Activated naive CD4-positive, alpha-beta T cell treated with anti-CD3 and anti-CD28 coated beads for 36 hours (primary cell): ENCODE data around the gene FAM210A. TPM values are rescaled to one million over a fixed set of nuclear protein-coding genes. Genes with fewer than 3 reads are reported as not detected.
"Not testable (repeated sequence)": the region's sequence is repeated elsewhere in the genome, so short reads cannot be mapped to it uniquely, and the experiment has no call there.

ENCODE experiments used
- CTCF ChIA-PET: fragments of 350-600 bp; sonication (Branson Sonifier 250); formaldehyde crosslinking; loops from one replicate; lab custom pipeline; 2021; ENCODE audit warnings: antibody characterized with exemption; lab: Charles Lee
- DNase-seq: peaks from one replicate; pipeline ENCODE4 v3.0.0-alpha.2; 2020
- H3K27ac Mint-ChIP-seq: one replicate; pipeline ENCODE4 v1.8.0; 2021; ENCODE audit warnings: mild to moderate bottlenecking, mixed read lengths
- H3K27me3 Mint-ChIP-seq: one replicate; pipeline ENCODE4 v1.8.0; 2021; ENCODE audit warnings: low read depth, mixed read lengths
- H3K36me3 Mint-ChIP-seq: one replicate; pipeline ENCODE4 v1.8.0; 2021; ENCODE audit warnings: low read depth, mixed read lengths
- H3K4me1 Mint-ChIP-seq: one replicate; pipeline ENCODE4 v1.8.0; 2021; ENCODE audit warnings: low read depth, mixed read lengths
- H3K4me3 Mint-ChIP-seq: one replicate; pipeline ENCODE4 v1.8.0; 2021; ENCODE audit warnings: mild to moderate bottlenecking, moderate library complexity, mixed read lengths
- H3K9me3 Mint-ChIP-seq: one replicate; pipeline ENCODE4 v1.8.0; 2021; ENCODE audit warnings: mixed read lengths
- intact Hi-C: fragments of 100-400 bp; cut with micrococcal nuclease; formaldehyde crosslinking; loops from one replicate; pipeline ENCODE4 v1.15.1; 2023
- total RNA-seq, 2 experiments: library from RNA; stranded (reverse); gene quantifications; one replicate each; pipeline ENCODE4 v1.2.3, GENCODE V29; 2021

The FAM210A gene, protein sequence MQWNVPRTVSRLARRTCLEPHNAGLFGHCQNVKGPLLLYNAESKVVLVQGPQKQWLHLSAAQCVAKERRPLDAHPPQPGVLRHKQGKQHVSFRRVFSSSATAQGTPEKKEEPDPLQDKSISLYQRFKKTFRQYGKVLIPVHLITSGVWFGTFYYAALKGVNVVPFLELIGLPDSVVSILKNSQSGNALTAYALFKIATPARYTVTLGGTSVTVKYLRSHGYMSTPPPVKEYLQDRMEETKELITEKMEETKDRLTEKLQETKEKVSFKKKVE
- 10 to 100 TPM; 18.6 to 20.2 TPM for total RNA-seq

DNA sequence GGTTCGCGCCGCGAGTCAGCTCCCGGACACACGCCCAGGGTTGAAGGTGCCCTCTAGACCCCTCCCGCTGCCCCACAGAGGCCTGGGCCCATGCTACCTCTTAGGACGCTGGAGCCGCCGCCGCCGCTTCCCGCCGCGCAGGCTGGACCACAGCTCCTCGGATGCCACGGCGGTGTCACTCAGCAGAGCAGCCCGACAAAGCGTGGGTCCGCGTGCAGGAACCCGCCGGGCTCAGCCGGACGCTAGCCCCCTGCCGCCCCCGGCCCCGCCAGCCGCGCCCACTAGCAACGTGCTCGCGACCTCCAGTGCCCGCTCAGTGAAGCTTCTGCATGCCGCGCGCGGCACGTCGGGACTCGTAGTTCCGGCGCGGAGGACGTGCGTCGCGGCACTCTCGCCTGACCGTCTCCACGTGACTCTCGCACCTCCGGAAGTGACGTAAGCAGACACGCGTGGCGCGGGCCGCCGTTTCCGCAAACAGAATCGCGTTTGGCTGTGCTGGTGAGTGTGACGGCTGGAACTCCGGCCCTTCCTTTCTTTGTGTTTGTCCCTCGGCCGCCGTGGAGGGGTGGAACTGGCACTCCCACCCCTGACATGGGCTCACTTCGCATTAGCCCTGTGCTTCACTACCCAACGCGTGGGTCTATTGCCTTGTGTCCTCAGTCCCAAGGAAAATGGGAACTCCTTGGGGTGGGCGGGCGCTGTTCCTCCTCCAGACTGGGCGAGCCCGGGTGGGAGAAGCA is at the start of gene FAM210A, which contains the start of gene RNMT:
TSS of gene FAM210A (minus strand) at position 327 of the 740 bp plus-strand sequence. CDS start 44,481 bp downstream, outside the sequence.
TSS of gene RNMT (plus strand) at position 442 of the 740 bp plus-strand sequence. CDS start 4,845 bp downstream, outside the sequence.
- H3K9me3 Mint-ChIP-seq = no peaks in the 10 kb centered on the region
- peaks cover 5% of the 10 kb centered on the region for H3K36me3 Mint-ChIP-seq
- peak; percentile 96 for DNase-seq
- peak within 1 kb of the TSS; percentile 89 for H3K27ac Mint-ChIP-seq
- H3K4me1 Mint-ChIP-seq = peaks cover 46% of the 10 kb centered on the region
- H3K4me3 Mint-ChIP-seq = peak within 1 kb of the TSS; percentile 91
- intact Hi-C loops = loop anchor here (1.0 to 10.0 kb wide), 11 partner anchors 52 to 1024 kb away; partner anchors contain the start of genes CEP76, PSMG2, PTPN2 and ZNF519
- CTCF ChIA-PET = interaction anchor here (0.6 to 2.1 kb wide), 3 partner anchors 13 to 266 kb away, joined by 3 to 6 read pairs (median 3); no protein-coding TSS in a partner anchor
- H3K27me3 Mint-ChIP-seq = no peaks in the 10 kb centered on the region

DNA sequence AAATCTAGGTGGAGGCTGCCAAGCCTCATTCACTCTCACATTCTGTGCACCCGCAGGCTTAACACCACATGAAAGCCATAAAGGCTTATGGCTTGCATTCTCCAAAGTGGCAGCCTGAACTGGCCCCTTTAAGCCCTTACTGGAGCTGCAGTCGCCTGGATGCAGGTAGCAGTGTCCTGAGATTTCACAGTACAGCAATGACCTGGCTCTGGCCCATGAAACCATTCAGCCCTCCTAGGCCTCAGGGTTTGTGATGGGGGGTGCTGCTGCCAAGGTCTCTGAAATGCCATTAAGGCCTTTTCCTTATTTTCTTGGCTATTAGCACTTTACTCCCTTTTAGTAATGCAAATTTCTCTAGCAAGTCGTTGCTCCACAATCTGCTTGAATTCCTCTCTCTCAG is 48.7 kb upstream of the FAM210A start:
- Mint-ChIP-seq H3K9me3 (peaks cover 13% of the 10 kb centered on the region), H3K27me3 (peaks cover 7% of the 10 kb centered on the region), H3K4me3 (no peak overlapping the region), H3K36me3 (no peaks in the 10 kb centered on the region), H3K4me1 (no peaks in the 10 kb centered on the region), H3K27ac (no peak overlapping the region)
- intact Hi-C loops = no loop called here
- CTCF ChIA-PET = no interaction called here
- no peak for DNase-seq

DNA sequence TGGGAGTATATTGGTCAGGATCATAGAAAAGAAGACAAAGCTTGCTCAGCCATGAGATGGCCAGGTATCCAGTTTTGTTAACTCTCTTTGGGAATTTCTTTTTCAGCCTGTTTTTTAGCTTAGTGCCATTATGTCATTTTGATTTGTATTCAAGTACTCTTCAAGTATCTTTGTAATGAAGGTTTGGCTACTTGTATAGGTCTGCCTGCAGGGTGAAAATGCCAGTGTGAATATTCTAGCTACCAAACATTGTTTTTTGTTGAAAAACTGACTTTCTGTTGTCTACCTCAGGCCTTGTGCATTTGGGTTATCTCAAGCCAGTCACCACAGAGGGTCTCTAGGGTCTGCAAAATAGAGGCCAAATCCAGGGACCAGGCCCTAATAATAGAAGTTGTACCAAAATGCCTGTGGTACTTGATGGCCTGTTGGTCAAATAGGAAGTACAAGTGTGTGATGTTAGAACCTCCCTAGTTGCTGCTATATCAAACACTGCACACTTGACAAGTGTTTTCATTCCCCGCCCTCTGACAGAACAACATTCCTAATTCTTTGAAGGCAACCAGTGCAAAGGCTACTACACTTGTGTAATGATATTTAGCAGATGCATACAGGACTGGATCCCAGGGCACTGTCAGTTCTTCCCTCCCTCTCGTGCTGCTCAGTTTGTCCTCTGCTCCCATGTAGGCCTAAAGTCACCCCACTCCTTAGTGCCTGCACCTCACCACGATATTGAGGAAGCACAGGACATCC is 36.5 kb upstream of the FAM210A start:
- intact Hi-C loops = no loop called here
- CTCF ChIA-PET = interaction anchor here (0.7 kb wide), 1 partner anchor 50 kb away, joined by 3 read pairs; no protein-coding TSS in a partner anchor
- no peaks in the 10 kb centered on the region for H3K27me3 Mint-ChIP-seq
- no peak for DNase-seq
- peaks cover 63% of the 10 kb centered on the region for H3K36me3 Mint-ChIP-seq
- H3K9me3 Mint-ChIP-seq = peaks cover 36% of the 10 kb centered on the region
- H3K4me1 Mint-ChIP-seq = peaks cover 2% of the 10 kb centered on the region
- H3K4me3 Mint-ChIP-seq = no peak overlapping the region
- H3K27ac Mint-ChIP-seq = no peak overlapping the region

DNA sequence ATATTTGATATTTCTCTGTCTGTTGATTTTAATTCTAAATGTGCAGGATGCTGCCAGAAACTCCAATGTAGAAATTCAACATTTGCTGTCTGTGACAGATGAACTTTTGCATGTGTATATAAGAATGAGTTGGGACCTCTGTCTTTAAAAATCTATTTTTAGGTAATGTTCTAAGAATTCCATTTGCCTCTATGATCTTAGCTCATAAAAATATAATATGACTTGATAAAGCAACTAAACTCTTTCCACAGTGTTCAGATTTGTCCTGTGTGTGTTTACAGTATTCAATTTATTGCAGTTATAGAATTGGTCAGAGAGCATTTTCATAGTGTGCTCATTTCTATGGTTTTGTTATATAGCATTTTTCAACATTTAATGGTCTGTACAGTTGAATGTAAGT is 33.7 kb upstream of the FAM210A start:
- Mint-ChIP-seq H3K27me3 (no peaks in the 10 kb centered on the region), H3K27ac (no peak overlapping the region), H3K36me3 (peaks cover 85% of the 10 kb centered on the region), H3K4me3 (no peak overlapping the region), H3K4me1 (peaks cover 2% of the 10 kb centered on the region), H3K9me3 (peaks cover 16% of the 10 kb centered on the region)
- DNase-seq = no peak
- CTCF ChIA-PET = no interaction called here
- intact Hi-C loops = no loop called here

DNA sequence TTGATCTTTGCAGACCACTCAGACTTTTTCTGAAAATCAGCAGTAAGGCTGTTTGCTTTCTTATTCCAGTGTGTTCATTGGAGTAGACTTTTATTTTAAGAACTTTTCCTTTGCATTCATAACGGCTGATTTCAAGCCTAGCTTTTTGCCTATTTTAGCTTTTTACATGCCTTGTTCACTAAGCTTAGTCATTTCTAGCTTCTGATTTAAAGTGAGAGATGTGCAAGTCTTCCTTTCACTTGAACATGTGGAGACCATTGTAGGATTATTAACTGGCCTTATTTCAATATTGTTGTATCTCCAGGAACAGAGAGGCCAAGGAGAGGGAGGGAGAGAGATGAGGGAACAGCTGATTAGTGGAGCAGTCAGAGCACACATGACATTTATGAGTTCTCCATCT is 32.3 kb upstream of the FAM210A start:
- Mint-ChIP-seq H3K4me3 (no peak overlapping the region), H3K4me1 (peaks cover 2% of the 10 kb centered on the region), H3K27ac (no peak overlapping the region), H3K9me3 (peaks cover 7% of the 10 kb centered on the region), H3K36me3 (peaks cover 84% of the 10 kb centered on the region), H3K27me3 (no peaks in the 10 kb centered on the region)
- DNase-seq = no peak
- intact Hi-C loops = no loop called here
- CTCF ChIA-PET = interaction anchor here (0.5 kb wide), 1 partner anchor 724 kb away, joined by 3 read pairs; no protein-coding TSS in a partner anchor

DNA sequence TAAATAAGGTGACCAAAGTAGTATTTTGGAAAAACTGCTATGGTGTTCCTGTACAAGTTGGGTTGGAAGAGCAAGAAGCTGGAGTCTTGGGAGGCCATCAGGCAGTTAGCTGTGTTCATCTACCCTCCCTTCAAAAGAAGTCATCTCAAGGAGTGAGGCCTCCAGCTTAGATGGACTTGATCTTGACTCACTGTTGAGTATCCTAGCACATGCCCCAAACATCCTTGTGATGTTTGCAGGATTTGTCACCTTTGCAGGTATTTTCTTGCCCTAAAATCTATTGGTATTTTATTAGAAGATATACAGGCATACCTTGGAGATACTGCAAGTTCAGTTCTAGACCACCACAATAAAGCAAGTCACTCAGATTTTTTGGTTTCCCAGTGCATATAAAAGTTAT is 30.3 kb upstream of the FAM210A start:
- H3K27ac Mint-ChIP-seq = no peak overlapping the region
- H3K36me3 Mint-ChIP-seq = peaks cover 71% of the 10 kb centered on the region
- intact Hi-C loops = no loop called here
- H3K4me3 Mint-ChIP-seq = no peak overlapping the region
- DNase-seq = no peak
- H3K4me1 Mint-ChIP-seq = peaks cover 2% of the 10 kb centered on the region
- no peaks in the 10 kb centered on the region for H3K9me3 Mint-ChIP-seq
- H3K27me3 Mint-ChIP-seq = no peaks in the 10 kb centered on the region
- CTCF ChIA-PET = no interaction called here

DNA sequence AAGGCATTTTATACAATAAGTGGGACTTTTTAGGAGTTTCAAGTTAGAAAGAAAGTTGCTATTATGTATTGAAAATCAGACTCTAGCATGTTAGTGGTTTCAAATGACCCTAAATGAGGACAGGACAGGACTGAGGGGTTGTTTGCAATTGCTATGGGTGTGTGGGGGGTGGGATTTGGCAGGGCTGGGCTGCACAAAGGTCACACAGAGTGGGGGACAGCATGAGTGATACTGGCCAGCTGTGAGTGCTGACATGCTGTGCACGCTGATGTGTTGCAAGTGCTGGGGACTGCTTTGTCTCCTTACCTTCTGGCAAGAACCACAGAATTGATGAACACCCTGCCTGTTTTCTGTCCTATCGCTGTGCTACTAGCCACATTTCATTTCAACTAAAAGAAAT is 29.9 kb upstream of the FAM210A start:
- H3K36me3 Mint-ChIP-seq = peaks cover 71% of the 10 kb centered on the region
- CTCF ChIA-PET = no interaction called here
- no peaks in the 10 kb centered on the region for H3K27me3 Mint-ChIP-seq
- peaks cover 2% of the 10 kb centered on the region for H3K4me1 Mint-ChIP-seq
- no peak overlapping the region for H3K4me3 Mint-ChIP-seq
- no peak overlapping the region for H3K27ac Mint-ChIP-seq
- DNase-seq = no peak
- H3K9me3 Mint-ChIP-seq = no peaks in the 10 kb centered on the region
- intact Hi-C loops = no loop called here

DNA sequence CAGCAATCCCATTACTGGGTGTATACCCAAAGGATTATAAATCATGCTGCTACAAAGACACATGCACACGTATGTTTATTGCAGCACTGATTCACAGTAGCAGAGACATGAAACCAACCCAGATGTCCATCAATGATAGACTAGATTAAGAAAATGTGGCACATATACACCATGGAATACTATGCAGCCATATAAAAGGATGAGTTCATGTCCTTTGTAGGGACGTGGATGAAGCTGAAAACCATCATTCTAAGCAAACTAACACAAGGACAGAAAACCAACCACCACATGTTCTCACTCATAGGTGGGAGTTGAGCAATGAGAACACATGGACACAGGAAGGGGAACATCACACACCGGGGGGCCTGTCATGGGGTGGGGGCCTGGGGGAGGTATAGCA is 25.2 kb upstream of the FAM210A start:
- CTCF ChIA-PET, DNase-seq, H3K4me3 Mint-ChIP-seq, H3K27me3 Mint-ChIP-seq, H3K9me3 Mint-ChIP-seq, intact Hi-C loops, H3K27ac Mint-ChIP-seq, H3K4me1 Mint-ChIP-seq: not testable (repeated sequence)
- peaks cover 68% of the 10 kb centered on the region for H3K36me3 Mint-ChIP-seq

DNA sequence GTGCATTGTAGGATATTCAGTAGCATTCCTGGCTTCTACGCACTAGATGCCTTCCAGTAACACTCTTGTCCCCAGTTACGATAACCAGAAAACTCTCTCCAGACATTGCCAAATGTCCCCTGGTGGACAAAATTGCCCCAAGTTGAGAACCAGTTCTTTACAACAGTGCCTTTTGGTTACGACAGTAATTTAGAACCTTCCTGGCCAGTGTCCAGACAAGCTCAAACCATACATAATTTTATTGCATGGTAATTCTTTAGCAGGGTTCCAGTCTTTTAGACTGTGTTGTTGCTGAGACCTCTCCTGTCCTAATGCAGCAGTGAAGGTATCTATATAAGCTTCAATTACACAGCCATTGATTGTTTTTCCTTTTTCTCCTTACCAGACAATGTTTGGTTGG is 20.3 kb upstream of the FAM210A start:
- Mint-ChIP-seq H3K36me3 (peaks cover 61% of the 10 kb centered on the region), H3K27me3 (no peaks in the 10 kb centered on the region), H3K4me3 (no peak overlapping the region), H3K4me1 (peaks cover 4% of the 10 kb centered on the region), H3K27ac (no peak overlapping the region), H3K9me3 (no peaks in the 10 kb centered on the region)
- CTCF ChIA-PET = no interaction called here
- intact Hi-C loops = no loop called here
- no peak for DNase-seq

DNA sequence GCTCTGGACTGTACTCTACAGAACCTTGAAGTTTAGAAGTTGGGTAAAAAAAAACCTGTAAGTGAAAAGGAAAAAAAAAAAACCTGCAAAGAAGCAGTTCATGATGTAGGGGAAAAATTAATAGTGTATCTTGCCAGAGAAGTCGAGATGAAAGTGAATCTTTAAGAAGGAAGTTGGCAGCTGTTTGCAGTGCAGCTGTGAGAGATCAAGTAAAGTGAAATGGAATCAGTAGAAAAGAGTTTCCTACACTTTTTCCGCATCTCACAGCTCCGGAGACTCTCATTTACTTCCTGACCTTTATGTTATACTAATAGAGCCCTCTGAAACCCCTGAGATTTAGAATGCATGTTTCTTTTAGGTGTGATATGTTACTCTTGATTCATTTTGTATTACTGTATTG is 19.3 kb upstream of the FAM210A start:
- H3K36me3 Mint-ChIP-seq = peaks cover 57% of the 10 kb centered on the region

DNA sequence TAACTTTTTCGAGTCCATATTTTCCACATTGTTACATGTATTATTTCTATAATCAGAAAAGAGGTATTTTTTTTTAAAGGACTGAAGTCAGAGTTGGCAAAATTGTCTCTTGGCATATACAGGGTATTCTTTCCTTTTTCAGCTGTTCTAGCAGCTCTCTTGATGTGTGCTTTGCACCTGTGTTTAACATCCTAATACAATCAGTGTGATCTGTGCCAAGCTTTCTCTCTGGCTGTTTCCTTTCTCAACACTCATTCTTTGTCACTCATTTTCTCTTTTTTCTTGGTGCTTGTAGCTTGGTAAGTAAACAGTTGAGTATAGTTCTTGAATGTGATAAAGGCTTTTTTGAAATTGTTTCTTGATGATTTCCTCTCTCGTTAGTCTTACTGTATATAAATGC is 9.3 kb upstream of the FAM210A start:
- H3K36me3 Mint-ChIP-seq = peaks cover 49% of the 10 kb centered on the region
- intact Hi-C loops = no loop called here
- peaks cover 2% of the 10 kb centered on the region for H3K9me3 Mint-ChIP-seq
- DNase-seq = no peak
- H3K27me3 Mint-ChIP-seq = no peaks in the 10 kb centered on the region
- peaks cover 9% of the 10 kb centered on the region for H3K4me1 Mint-ChIP-seq
- no peak overlapping the region for H3K27ac Mint-ChIP-seq
- CTCF ChIA-PET = no interaction called here
- H3K4me3 Mint-ChIP-seq = no peak overlapping the region

More for the DNA sequence above, 19.3 kb upstream of the FAM210A start:
- peaks cover 4% of the 10 kb centered on the region for H3K4me1 Mint-ChIP-seq
- no peak overlapping the region for H3K27ac Mint-ChIP-seq
- no peak overlapping the region for H3K4me3 Mint-ChIP-seq
- no peaks in the 10 kb centered on the region for H3K9me3 Mint-ChIP-seq
- H3K27me3 Mint-ChIP-seq = no peaks in the 10 kb centered on the region
- intact Hi-C loops = no loop called here
- no peak for DNase-seq
- CTCF ChIA-PET = interaction anchor here (0.7 kb wide), 1 partner anchor 14 kb away, joined by 3 read pairs; no protein-coding TSS in a partner anchor

DNA sequence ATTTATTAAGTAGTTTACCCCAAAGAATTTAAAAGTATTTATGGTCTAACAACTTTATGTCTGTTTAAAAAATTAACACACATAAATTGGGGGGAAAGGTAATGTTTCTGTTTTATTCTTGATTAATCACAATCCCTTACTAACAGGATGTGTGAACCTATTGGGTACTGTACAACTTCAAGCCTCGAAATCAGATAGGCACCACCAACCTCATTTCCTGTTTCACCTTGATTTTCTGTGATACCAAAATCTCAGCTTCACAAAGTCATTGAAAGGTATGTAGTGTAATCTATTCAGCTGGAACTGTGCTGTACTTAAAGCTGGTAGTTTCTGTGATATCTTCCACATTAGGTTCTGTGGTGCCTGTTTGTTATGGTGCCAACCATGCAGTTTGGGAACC is 4.1 kb upstream of the FAM210A start:
- Mint-ChIP-seq H3K9me3 (peaks cover 2% of the 10 kb centered on the region), H3K27ac (no peak overlapping the region), H3K36me3 (peaks cover 23% of the 10 kb centered on the region), H3K27me3 (no peaks in the 10 kb centered on the region), H3K4me1 (peaks cover 37% of the 10 kb centered on the region), H3K4me3 (no peak overlapping the region)
- DNase-seq = no peak
- intact Hi-C loops = no loop called here
- CTCF ChIA-PET = interaction anchor here (0.6 to 1.9 kb wide), 2 partner anchors 39 to 173 kb away, joined by 5 to 6 read pairs; no protein-coding TSS in a partner anchor
